AG08396 (cell line): ENCODE results near the gene GYS2.
"Not testable (repeated sequence)": the region's sequence is repeated elsewhere in the genome, so short reads cannot be mapped to it uniquely, and the experiment has no call there.

Source experiments
- DNase-seq: peaks from one replicate; pipeline ENCODE4 v3.0.0; 2012; ENCODE audit warnings: low spot score, mixed read lengths

The GYS2 gene

DNA sequence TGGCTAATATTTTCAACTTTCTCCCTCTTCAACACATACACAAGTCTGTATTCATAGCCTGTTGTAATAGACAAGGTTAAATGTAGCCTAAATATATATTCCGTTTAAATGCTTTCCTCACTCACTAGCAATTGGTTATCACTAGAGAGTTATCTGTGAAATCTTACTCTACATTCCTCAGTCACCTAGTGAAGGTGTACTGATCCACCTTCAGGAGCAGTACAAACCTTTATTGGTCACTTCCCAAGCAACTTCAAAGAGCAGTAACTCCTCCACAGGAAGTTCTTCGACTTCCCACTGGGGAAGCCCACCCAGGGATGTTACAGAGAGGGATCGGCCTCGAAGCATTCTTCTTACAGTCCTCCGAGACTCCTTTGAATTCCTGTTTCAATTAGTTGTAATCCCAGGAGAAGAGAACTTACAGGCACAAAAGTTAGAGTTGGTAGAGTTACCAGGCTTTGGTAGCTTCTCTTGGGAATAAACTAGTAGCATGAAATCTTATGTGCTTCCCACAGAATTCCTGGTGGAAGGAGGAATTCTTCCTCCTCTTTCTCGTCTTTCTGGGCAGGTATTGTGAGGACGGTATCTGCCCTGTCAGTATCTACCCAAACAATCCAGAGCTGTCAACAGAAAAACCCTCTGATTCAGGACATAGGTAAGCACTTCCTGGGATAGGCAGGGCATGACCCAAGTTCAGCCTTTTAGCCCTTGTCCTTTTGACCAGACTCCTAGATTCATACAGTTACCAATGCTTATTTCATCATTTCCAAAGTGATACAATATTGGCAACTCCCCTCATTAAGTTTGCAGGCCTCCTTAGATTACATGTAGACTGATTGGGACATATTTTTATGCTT is at the start of gene GYS2:
TSS of gene GYS2 (minus strand) at position 603 of the 857 bp plus-strand sequence. CDS start at position 348, 255 bp downstream.
- no peak for DNase-seq

GRCh38 chr12:21651821-21652220 is 47.2 kb upstream of the GYS2 start:
- DNase-seq: no peak

DNA sequence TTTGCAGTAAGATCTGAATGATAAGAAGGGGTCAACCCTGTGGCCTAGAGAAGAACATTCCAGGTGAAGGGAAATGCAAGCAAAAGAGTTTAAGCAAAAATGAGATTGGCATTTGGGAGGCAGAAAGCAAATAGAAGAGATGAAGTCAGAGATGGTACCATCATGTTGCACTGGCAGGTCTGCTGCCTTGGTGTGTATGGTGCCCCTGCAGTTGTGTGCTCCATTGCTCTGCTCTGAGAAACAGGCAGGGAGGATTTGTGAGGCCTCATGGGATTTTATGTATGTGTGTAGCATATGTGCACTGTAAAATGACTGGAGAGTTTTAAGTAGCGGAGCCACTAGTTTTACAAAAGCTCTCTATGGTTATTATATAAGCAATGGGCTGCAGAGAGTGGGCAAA is 46.4 kb upstream of the GYS2 start:
- no peak for DNase-seq

GRCh38 chr12:21649034-21649433 is 44.4 kb upstream of the GYS2 start:
- DNase-seq: no peak

DNA sequence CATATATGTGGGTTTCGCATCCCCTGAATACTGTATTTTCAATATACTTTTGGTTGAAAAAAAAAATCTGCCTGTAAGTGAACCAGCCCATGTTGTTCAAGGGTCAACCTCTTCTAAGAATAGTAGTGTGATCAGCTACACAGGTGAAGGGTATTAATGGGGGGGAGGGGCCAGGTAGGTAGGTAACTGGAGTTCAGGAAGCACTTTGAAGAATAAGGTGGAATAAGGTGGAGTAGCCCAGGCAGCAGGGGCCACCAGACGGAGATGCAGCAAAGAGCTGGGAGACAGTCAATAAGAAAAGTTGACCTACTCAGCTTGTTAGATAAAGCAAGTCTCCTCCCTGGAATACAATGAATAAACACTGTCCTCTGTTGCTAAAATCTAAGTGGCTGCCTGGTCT is 43.7 kb upstream of the GYS2 start:
- DNase-seq: no peak

GRCh38 chr12:21647179-21647578 is 42.5 kb upstream of the GYS2 start:
- no peak for DNase-seq

- not testable (repeated sequence) for DNase-seq
Observed at GRCh38 chr12:21645041-21645500, 40.4 kb upstream of the GYS2 start.

GRCh38 chr12:21644516-21644915 is 39.9 kb upstream of the GYS2 start:
- no peak for DNase-seq

GRCh38 chr12:21643758-21644157 is 39.1 kb upstream of the GYS2 start:
- no peak for DNase-seq

- DNase-seq: no peak
Observed at GRCh38 chr12:21642707-21643389, 38.2 kb upstream of the GYS2 start.

GRCh38 chr12:21638054-21638891 is 33.6 kb upstream of the GYS2 start:
- no peak for DNase-seq

DNA sequence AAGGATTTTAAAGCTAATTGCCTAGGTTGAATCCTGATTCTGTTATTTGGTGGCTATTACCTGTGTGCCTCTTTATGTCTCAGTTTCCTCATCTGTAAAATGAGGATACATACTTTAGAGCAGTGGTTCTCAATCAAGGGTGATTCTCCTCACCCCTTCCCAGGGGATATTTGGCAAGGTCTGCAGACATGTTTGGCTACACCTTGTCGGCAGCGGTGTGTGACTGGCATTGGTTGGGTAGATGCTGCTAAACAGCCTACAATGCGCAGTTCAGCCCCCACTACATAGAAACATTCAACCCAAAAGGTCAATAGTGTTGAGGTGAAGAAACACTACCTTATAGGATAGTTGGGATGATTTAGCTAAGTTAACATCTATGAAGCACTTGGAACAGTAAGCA is 29.6 kb upstream of the GYS2 start:
- DNase-seq: no peak

- no peak for DNase-seq
Observed at GRCh38 chr12:21631367-21631766, 26.7 kb upstream of the GYS2 start.

DNA sequence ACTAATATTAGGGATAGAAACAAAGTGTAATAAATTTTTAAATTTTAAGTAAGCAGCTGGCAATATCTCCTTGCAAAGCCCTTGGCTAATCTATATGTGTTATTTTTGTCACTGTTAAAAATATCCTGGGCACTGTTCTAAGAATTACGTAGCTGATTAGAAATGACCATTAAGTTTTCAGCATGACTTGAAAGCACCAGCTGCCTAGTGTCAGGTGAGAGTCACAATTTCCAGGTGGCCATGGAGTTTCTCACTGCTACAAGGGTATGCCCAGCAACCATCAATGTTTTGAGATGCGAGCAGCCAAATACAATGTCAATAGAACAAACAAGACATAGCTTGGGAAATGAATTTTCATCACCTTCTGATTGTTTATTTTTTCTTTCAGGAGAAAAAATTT is 23.3 kb upstream of the GYS2 start:
- no peak for DNase-seq

DNA sequence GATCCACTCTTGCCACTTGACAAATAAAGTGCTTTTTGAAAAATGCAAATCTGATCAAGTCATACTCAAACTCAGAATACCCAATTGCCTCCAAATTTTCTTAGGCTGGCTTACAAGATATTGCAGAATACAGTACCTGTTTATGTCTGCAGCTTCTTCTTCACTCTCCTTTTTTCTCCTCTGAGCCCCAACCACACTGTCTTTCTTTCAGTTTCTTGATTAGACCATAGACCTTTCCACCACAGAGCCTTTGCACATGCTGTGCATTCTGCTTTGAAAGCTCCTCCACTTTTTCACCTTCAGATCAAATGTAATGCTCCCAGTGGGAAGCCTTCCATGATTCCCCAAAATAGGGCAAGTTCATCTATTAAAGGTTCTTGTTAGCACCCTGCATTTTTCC is 13.9 kb upstream of the GYS2 start:
- DNase-seq: no peak

DNA sequence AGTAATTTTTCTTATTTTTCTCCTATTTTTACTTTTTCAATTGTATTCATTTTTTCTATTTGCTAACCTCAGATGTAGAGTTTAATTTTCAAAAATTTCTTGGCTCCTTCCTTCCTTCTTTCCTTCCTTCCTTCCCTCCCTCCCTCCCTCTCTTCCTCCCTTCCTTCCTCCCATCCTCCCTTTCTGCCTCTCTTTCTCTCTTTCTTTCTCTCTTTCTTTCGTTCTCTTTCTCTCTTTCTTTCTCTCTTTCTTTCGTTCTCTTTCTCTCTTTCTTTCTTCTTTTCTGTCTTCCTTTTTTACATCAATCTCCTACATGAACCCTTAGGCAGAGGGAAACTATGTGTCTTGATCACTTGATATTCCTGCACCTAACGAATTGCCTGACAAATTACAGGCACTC is 12.4 kb upstream of the GYS2 start:
- DNase-seq: no peak

GRCh38 chr12:21615431-21615830 is 10.8 kb upstream of the GYS2 start:
- no peak for DNase-seq

DNA sequence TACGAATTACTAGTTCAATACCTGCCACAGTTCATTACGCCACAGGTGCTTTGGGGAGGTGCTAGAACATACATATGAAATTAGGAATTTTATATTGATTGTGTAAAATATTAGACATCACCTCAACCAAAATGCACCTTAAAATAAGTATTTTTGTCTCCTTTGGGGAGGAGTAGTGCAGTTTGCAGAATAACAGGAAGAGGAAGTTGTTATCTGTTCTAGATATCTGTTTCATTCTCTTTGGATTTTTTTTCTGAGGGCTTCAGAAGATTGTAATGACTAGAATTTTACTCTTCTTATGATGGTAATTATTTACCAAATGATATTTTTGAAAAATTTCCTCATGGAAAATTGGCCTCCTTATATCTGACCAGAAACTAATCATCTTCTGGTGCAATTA is 9.9 kb upstream of the GYS2 start:
- no peak for DNase-seq

DNA sequence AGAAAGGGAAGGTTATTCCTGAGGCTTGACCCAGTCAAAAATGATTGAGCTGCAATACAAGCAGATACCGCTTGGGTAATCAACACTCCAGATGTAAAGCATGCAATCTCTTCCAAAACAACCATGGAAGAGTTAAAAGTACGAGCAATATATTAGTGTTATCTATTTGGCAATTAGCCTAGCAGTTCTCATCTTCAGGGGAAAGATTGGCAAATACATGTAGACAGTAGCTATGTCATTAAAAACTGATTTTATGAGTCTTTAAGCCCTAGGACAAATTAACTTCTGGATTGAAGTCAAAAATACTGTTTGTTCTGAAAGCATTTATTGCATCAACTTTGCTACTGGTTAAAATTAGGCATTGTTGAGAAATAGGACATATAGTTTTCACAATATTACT is 9.3 kb upstream of the GYS2 start:
- no peak for DNase-seq

GRCh38 chr12:21608196-21608595 is 3.5 kb upstream of the GYS2 start:
- no peak for DNase-seq

DNA sequence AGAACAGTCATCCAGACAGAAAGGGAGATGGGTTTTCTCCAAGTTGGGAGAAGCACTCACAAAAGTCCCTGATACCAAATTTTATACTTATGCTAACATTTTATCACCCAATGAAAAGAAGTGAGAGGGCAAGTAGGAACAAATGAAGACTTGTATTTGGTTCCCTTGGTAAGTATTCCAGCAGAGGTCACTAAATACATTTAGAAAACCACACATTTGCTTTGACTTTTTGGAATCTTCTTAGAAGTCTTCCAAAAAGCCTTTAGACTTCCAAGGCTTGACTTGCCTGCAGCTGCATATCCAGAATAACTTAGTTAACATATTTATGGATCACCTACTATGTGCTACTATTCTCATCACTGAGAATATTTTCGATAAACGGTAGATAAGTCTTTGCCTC is 3.1 kb upstream of the GYS2 start:
- no peak for DNase-seq

GRCh38 chr12:21606175-21606574 is 1.5 kb upstream of the GYS2 start:
- DNase-seq: no peak

DNA sequence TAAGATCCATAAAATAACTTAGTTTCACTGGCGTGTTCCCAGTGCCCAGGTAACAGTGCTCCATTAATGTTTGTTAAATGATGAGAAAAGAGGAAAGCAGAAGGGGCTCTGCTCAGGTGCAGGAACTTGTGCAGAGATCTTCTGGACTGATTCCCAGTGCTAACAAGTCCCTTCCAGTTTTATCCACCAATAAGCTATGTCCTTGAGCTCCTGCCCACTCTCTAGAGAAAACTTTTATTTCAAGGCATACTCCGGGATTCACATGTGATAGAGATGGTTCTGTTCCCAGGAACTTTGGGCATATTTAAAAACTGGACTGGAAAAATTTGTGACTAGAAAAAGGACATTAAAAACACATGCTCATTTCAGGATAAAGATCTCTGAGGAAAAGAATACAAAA is 1.9 kb downstream of the GYS2 start:
- DNase-seq: no peak
